ENCODE data around the gene ZNF532.

ZNF532 gene

GRCh38 chr18:58867281-58867961 lies 2.7 kb downstream of the ZNF532 start:
- no peak for DNase-seq (ENCODE audit: low spot score)

GRCh38 chr18:58868440-58868839 lies 3.8 kb downstream of the ZNF532 start:
- DNase-seq (ENCODE audit: low spot score) = no peak

GRCh38 chr18:58870130-58870529 lies 5.5 kb downstream of the ZNF532 start:
- no peak for DNase-seq (ENCODE audit: low spot score)

- DNase-seq (ENCODE audit: low spot score) = no peak
These were observed 5.9 kb downstream of the ZNF532 start for GRCh38 chr18:58870621-58871020.

- no peak for DNase-seq (ENCODE audit: low spot score)
These were observed 7.1 kb downstream of the ZNF532 start for GRCh38 chr18:58871514-58872420.

GRCh38 chr18:58878640-58879039 lies 14.0 kb downstream of the ZNF532 start:
- no peak for DNase-seq (ENCODE audit: low spot score)

GRCh38 chr18:58881477-58881876 lies 16.8 kb downstream of the ZNF532 start:
- DNase-seq (ENCODE audit: low spot score) = no peak

GRCh38 chr18:58882044-58882443 lies 17.4 kb downstream of the ZNF532 start:
- DNase-seq (ENCODE audit: low spot score) = no peak

- no peak for DNase-seq (ENCODE audit: low spot score)
These were observed 18.0 kb downstream of the ZNF532 start for GRCh38 chr18:58882686-58883085.

GRCh38 chr18:58884680-58885079 lies 20.0 kb downstream of the ZNF532 start:
- no peak for DNase-seq (ENCODE audit: low spot score)

- no peak for DNase-seq (ENCODE audit: low spot score)
These were observed 21.8 kb downstream of the ZNF532 start for GRCh38 chr18:58886431-58886830.

- no peak for DNase-seq (ENCODE audit: low spot score)
These were observed 22.4 kb downstream of the ZNF532 start for GRCh38 chr18:58886864-58887612.

- DNase-seq (ENCODE audit: low spot score) = no peak
These were observed 22.9 kb downstream of the ZNF532 start for GRCh38 chr18:58887613-58887963.

- DNase-seq (ENCODE audit: low spot score) = no peak
These were observed 27.1 kb downstream of the ZNF532 start for GRCh38 chr18:58891776-58892175.

- no peak for DNase-seq (ENCODE audit: low spot score)
These were observed 27.8 kb downstream of the ZNF532 start for GRCh38 chr18:58892488-58892887.

- no peak for DNase-seq (ENCODE audit: low spot score)
These were observed 28.9 kb downstream of the ZNF532 start for GRCh38 chr18:58893388-58894099.

GRCh38 chr18:58894930-58895329 lies 30.3 kb downstream of the ZNF532 start:
- DNase-seq (ENCODE audit: low spot score) = no peak

- DNase-seq (ENCODE audit: low spot score) = no peak
These were observed 30.7 kb downstream of the ZNF532 start for GRCh38 chr18:58895385-58895784.

GRCh38 chr18:58896268-58896667 lies 31.6 kb downstream of the ZNF532 start:
- DNase-seq (ENCODE audit: low spot score) = no peak

GRCh38 chr18:58896734-58897508 lies 32.2 kb downstream of the ZNF532 start:
- DNase-seq (ENCODE audit: low spot score) = no peak

Data from CD4-positive, alpha-beta T cell treated with Interleukin-6 at 100 ng/mL for 8 hours (primary cell).